Measurements from ENCODE around the gene THRB. TPM values are rescaled to one million over a fixed set of nuclear protein-coding genes. Genes with fewer than 3 reads are reported as not detected.

Gene THRB
- total and polyA plus RNA-seq, 2 donors (not counting 3 experiments of a cell fraction or from before 2014, with no cell fraction given): 0.06 TPM; not detected in 1

GRCh38 chr3:24155276-24155675, 339.4 kb downstream of the THRB start:
- Histone ChIP-seq H2AFZ (ENCODE audit: low read depth, low read length) (no peak overlapping the region), H3K27ac (ENCODE audit: insufficient read depth, low read depth, low read length) (no peak overlapping the region), H3K36me3 (ENCODE audit: control insufficient read depth in 2 of 2, extremely low read depth in 1 of 2, insufficient read depth in 2 of 2, low read length in 2 of 2) (no peaks in the 10 kb centered on the region), H3K4me2 (ENCODE audit: insufficient read depth, low read length) (no peak overlapping the region), H3K9me3 (replicated peaks; ENCODE audit: control insufficient read depth, insufficient read depth, low read length) (no peaks in the 10 kb centered on the region), H3K27me3 (ENCODE audit: control insufficient read depth in 2 of 2, insufficient read depth in 2 of 2, low read length in 2 of 2) (no peaks in the 10 kb centered on the region), H3K4me3 (replicated peaks in 1 of 3; ENCODE audit: insufficient read depth in 1 of 3, low read depth in 1 of 3, low read length in 3 of 3) (no peak overlapping the region), H3K9ac (replicated peaks; ENCODE audit: extremely low read depth, insufficient read depth, low read length) (no peak overlapping the region), H3K9me1 (replicated peaks; ENCODE audit: control insufficient read depth, extremely low read depth, insufficient read depth, low read length) (no peaks in the 10 kb centered on the region), H3K79me2 (ENCODE audit: control insufficient read depth, insufficient read depth, low read length) (no peaks in the 10 kb centered on the region), H3K4me1 (ENCODE audit: control insufficient read depth, extremely low read depth, insufficient read depth, low read length) (no peaks in the 10 kb centered on the region), H4K20me1 (replicated peaks; ENCODE audit: control insufficient read depth, extremely low read depth, insufficient read depth, low read length) (no peaks in the 10 kb centered on the region)
- dilution Hi-C loops (cut with MboI; ENCODE audit: extremely low pct_ligation_motif_present, low sequenced_read_pairs): no loop called here
- FAIRE-seq (no peak), DNase-seq (ENCODE audit: low read depth, low spot score) (no peak)
- BruUV-seq (replicated peaks): no TSS peak
- no peak for TF ChIP-seq CTCF (IDR thresholded peaks at IDR 0.05; ENCODE audit: extremely low read depth in 1 of 2, insufficient read depth in 1 of 2, low read depth in 1 of 2, low read length in 2 of 2)
- no peak for TF ChIP-seq JUN (IDR thresholded peaks at IDR 0.05; ENCODE audit: borderline replicate concordance, insufficient read depth, insufficient read length, low read depth)
- TF ChIP-seq MAX (IDR thresholded peaks at IDR 0.05; ENCODE audit: insufficient read depth, insufficient read length): no peak
- TF ChIP-seq POLR2A (IDR thresholded peaks at IDR 0.05; ENCODE audit: low read depth, low read length): no peak
- no peak for TF ChIP-seq GATA2 (IDR thresholded peaks at IDR 0.05; ENCODE audit: insufficient read depth, insufficient read length, low read depth, low read length)
- TF ChIP-seq POLR2AphosphoS5 (IDR thresholded peaks at IDR 0.05; ENCODE audit: insufficient read depth, low read depth, low read length): no peak
- POLR2A ChIA-PET: no interaction called here
- CTCF ChIA-PET: no interaction called here
- intact Hi-C loops (cut with micrococcal nuclease): no loop called here

GRCh38 chr3:24154781-24155180, 339.9 kb downstream of the THRB start:
- no peak for DNase-seq (ENCODE audit: low read depth, low spot score)
- no peak overlapping the region for H3K27ac ChIP-seq (ENCODE audit: insufficient read depth, low read depth, low read length)
- dilution Hi-C loops (cut with MboI; ENCODE audit: extremely low pct_ligation_motif_present, low sequenced_read_pairs): no loop called here
- intact Hi-C loops (cut with micrococcal nuclease): no loop called here
- H2AFZ ChIP-seq (ENCODE audit: low read depth, low read length): no peak overlapping the region
- H3K9me3 ChIP-seq (replicated peaks; ENCODE audit: control insufficient read depth, insufficient read depth, low read length): no peaks in the 10 kb centered on the region
- no peaks in the 10 kb centered on the region for H3K4me1 ChIP-seq (ENCODE audit: control insufficient read depth, extremely low read depth, insufficient read depth, low read length)
- ChIA-PET CTCF (no interaction called here), POLR2A (no interaction called here)
- BruUV-seq (replicated peaks): no TSS peak
- no peaks in the 10 kb centered on the region for H3K27me3 ChIP-seq (ENCODE audit: control insufficient read depth in 2 of 2, insufficient read depth in 2 of 2, low read length in 2 of 2)
- no peaks in the 10 kb centered on the region for H3K36me3 ChIP-seq (ENCODE audit: control insufficient read depth in 2 of 2, extremely low read depth in 1 of 2, insufficient read depth in 2 of 2, low read length in 2 of 2)
- no peak for FAIRE-seq
- H3K9me1 ChIP-seq (replicated peaks; ENCODE audit: control insufficient read depth, extremely low read depth, insufficient read depth, low read length): no peaks in the 10 kb centered on the region
- H3K9ac ChIP-seq (replicated peaks; ENCODE audit: extremely low read depth, insufficient read depth, low read length): no peak overlapping the region
- H3K4me2 ChIP-seq (ENCODE audit: insufficient read depth, low read length): no peak overlapping the region
- H3K79me2 ChIP-seq (ENCODE audit: control insufficient read depth, insufficient read depth, low read length): no peaks in the 10 kb centered on the region
- H4K20me1 ChIP-seq (replicated peaks; ENCODE audit: control insufficient read depth, extremely low read depth, insufficient read depth, low read length): no peaks in the 10 kb centered on the region
- no peak overlapping the region for H3K4me3 ChIP-seq (replicated peaks in 1 of 3; ENCODE audit: insufficient read depth in 1 of 3, low read depth in 1 of 3, low read length in 3 of 3)
- no peak for TF ChIP-seq MAX (IDR thresholded peaks at IDR 0.05; ENCODE audit: insufficient read depth, insufficient read length)
- TF ChIP-seq POLR2A (IDR thresholded peaks at IDR 0.05; ENCODE audit: low read depth, low read length): no peak
- TF ChIP-seq GATA2 (IDR thresholded peaks at IDR 0.05; ENCODE audit: insufficient read depth, insufficient read length, low read depth, low read length): no peak
- TF ChIP-seq MYC (IDR thresholded peaks at IDR 0.05; ENCODE audit: low read depth, low read length): no peak
- no peak for TF ChIP-seq JUN (IDR thresholded peaks at IDR 0.05; ENCODE audit: borderline replicate concordance, insufficient read depth, insufficient read length, low read depth)
- TF ChIP-seq FOS (IDR thresholded peaks at IDR 0.05; ENCODE audit: borderline replicate concordance, insufficient read depth, low read length): no peak
- TF ChIP-seq EZH2 (IDR thresholded peaks at IDR 0.05; ENCODE audit: borderline replicate concordance, low read depth, low read length, severe bottlenecking): no peak
- no peak for TF ChIP-seq CTCF (IDR thresholded peaks at IDR 0.05; ENCODE audit: extremely low read depth in 1 of 2, insufficient read depth in 1 of 2, low read depth in 1 of 2, low read length in 2 of 2)
- TF ChIP-seq POLR2AphosphoS5 (IDR thresholded peaks at IDR 0.05; ENCODE audit: insufficient read depth, low read depth, low read length): no peak

Measured in endothelial cell of umbilical vein (primary cell).